Measurements from ENCODE around the gene NHSL2. TPM values are rescaled to one million over a fixed set of nuclear protein-coding genes. Genes with fewer than 3 reads are reported as not detected.

Gene NHSL2
- total RNA-seq, 4 donors from 2014 or later, result 1.6 to 6.0 (median 3.6) TPM

GRCh38 chrX:71996826-71997225 is 86.2 kb downstream of the NHSL2 start:
- Histone ChIP-seq H3K27me3 (no peaks in the 10 kb centered on the region), H3K27ac (no peak overlapping the region), H3K36me3 (no peaks in the 10 kb centered on the region), H3K4me3 (no peak overlapping the region), H3K4me1 (no peaks in the 10 kb centered on the region), H3K9me3 (no peaks in the 10 kb centered on the region)
- WGBS, 2 donors (ENCODE audit: low coverage in 1 of 2), result 77% methylated on average over 6 of the region's 6 CpGs; no CpG with 5 or more reads in 1 of the 2 donors
- intact Hi-C loops (cut with DNase I; ENCODE audit: low total_unique reads), result no loop called here
- in situ Hi-C loops (cut with MboI; ENCODE audit: low pct_ligation_motif_present in 1 of 4, low pct_unique_long_range_greater_than_20kb in 1 of 4, low sequenced_read_pairs in 3 of 4), result no loop called here
- no peak for DNase-seq
- TF ChIP-seq EP300 (IDR thresholded peaks at IDR 0.05; ENCODE audit: low read depth) (no peak), POLR2A (IDR thresholded peaks at IDR 0.05) (no peak), CTCF (IDR thresholded peaks at IDR 0.05) (no peak), POLR2AphosphoS5 (IDR thresholded peaks at IDR 0.05) (no peak)

GRCh38 chrX:71997320-71997719 is 86.7 kb downstream of the NHSL2 start:
- Histone ChIP-seq H3K36me3 (no peaks in the 10 kb centered on the region), H3K4me1 (no peaks in the 10 kb centered on the region), H3K9me3 (no peaks in the 10 kb centered on the region), H3K4me3 (no peak overlapping the region), H3K27me3 (no peaks in the 10 kb centered on the region), H3K27ac (no peak overlapping the region)
- in situ Hi-C loops (cut with MboI; ENCODE audit: low pct_ligation_motif_present in 1 of 4, low pct_unique_long_range_greater_than_20kb in 1 of 4, low sequenced_read_pairs in 3 of 4), result no loop called here
- TF ChIP-seq EP300 (IDR thresholded peaks at IDR 0.05; ENCODE audit: low read depth) (no peak), POLR2AphosphoS5 (IDR thresholded peaks at IDR 0.05) (no peak), CTCF (IDR thresholded peaks at IDR 0.05) (no peak), POLR2A (IDR thresholded peaks at IDR 0.05) (no peak)
- intact Hi-C loops (cut with DNase I; ENCODE audit: low total_unique reads), result no loop called here
- no peak for DNase-seq
- 68% methylated on average over 3 of the region's 3 CpGs; no CpG with 5 or more reads in 1 of the 2 donors for WGBS, 2 donors (ENCODE audit: low coverage in 1 of 2)

- WGBS, 2 donors (ENCODE audit: low coverage in 1 of 2), result 19 to 21% methylated on average over 3 to 6 of the region's 6 CpGs
- Histone ChIP-seq H3K4me1 (no peaks in the 10 kb centered on the region), H3K9me3 (no peaks in the 10 kb centered on the region), H3K36me3 (no peaks in the 10 kb centered on the region), H3K27me3 (no peaks in the 10 kb centered on the region), H3K4me3 (no peak overlapping the region), H3K27ac (no peak overlapping the region)
- TF ChIP-seq POLR2AphosphoS5 (IDR thresholded peaks at IDR 0.05) (no peak), CTCF (IDR thresholded peaks at IDR 0.05) (peak; percentile 15 to 60 (median 42))
- no peak for DNase-seq
- intact Hi-C loops (cut with DNase I; ENCODE audit: low total_unique reads) (no loop called here), in situ Hi-C loops (cut with MboI; ENCODE audit: low pct_ligation_motif_present in 1 of 4, low pct_unique_long_range_greater_than_20kb in 1 of 4, low sequenced_read_pairs in 3 of 4) (no loop called here)
Observed at GRCh38 chrX:71998836-71999509, 88.3 kb downstream of the NHSL2 start.

- intact Hi-C loops (cut with DNase I; ENCODE audit: low total_unique reads), result no loop called here
- no peaks in the 10 kb centered on the region for H3K4me1 ChIP-seq
- H3K9me3 ChIP-seq, result no peaks in the 10 kb centered on the region
- H3K27me3 ChIP-seq, result no peaks in the 10 kb centered on the region
- H3K27ac ChIP-seq, result no peak overlapping the region
- TF ChIP-seq CTCF (IDR thresholded peaks at IDR 0.05), result no peak
- TF ChIP-seq POLR2A (IDR thresholded peaks at IDR 0.05), result no peak
- no peak for DNase-seq
- in situ Hi-C loops (cut with MboI; ENCODE audit: low pct_ligation_motif_present in 1 of 4, low pct_unique_long_range_greater_than_20kb in 1 of 4, low sequenced_read_pairs in 3 of 4), result no loop called here
- H3K36me3 ChIP-seq, result no peaks in the 10 kb centered on the region
- 98 to 100% methylated on average over 1 of the region's 1 CpG for WGBS, 2 donors (ENCODE audit: low coverage in 1 of 2)
- no peak overlapping the region for H3K4me3 ChIP-seq
Observed at GRCh38 chrX:71999535-71999934, 88.9 kb downstream of the NHSL2 start.
